SKM-1 (cell line): ENCODE data around the gene NFIX.
A peak's percentile ranks its signal among the peaks of the same experiment; 100 is the strongest.

Source experiments
- DNase-seq: peaks from one replicate; lab custom pipeline; 2025; ENCODE audit not compliant: unreplicated experiment; lab: John Stamatoyannopoulos, UW

The NFIX gene

GRCh38 chr19:13146763-13147563 lies 151.7 kb downstream of the NFIX start:
- peak; percentile 39 for DNase-seq
